Measurements from ENCODE around the gene DCAF6.

DNA sequence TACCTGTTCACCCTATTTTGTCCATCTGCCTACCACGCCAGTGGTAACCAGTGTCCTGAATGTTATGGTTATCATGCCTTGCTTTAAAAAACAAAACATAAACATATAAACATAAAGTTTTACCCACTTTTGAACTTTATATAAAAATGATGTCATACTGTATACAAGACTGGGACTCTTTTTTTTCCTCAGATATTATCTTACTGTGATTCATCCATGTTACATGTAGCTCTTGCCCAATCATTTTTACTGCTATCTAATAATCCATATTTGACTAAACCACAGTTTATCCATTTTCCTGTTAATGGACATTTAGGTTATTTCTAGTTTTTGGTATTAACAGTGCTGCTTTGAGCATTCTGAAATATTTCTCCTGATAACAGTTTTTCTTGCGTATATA is 121.4 kb downstream of the DCAF6 start:
- TF ChIP-seq, protein P1, sequence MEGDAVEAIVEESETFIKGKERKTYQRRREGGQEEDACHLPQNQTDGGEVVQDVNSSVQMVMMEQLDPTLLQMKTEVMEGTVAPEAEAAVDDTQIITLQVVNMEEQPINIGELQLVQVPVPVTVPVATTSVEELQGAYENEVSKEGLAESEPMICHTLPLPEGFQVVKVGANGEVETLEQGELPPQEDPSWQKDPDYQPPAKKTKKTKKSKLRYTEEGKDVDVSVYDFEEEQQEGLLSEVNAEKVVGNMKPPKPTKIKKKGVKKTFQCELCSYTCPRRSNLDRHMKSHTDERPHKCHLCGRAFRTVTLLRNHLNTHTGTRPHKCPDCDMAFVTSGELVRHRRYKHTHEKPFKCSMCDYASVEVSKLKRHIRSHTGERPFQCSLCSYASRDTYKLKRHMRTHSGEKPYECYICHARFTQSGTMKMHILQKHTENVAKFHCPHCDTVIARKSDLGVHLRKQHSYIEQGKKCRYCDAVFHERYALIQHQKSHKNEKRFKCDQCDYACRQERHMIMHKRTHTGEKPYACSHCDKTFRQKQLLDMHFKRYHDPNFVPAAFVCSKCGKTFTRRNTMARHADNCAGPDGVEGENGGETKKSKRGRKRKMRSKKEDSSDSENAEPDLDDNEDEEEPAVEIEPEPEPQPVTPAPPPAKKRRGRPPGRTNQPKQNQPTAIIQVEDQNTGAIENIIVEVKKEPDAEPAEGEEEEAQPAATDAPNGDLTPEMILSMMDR (IDR thresholded peaks at IDR 0.05; ENCODE audit: low read depth, low read length): no peak
- no peak for TF ChIP-seq EZH2phosphoT487 (IDR thresholded peaks at IDR 0.05; ENCODE audit: low read depth)
